ENCODE results near the gene MORN1.

Gene MORN1

GRCh38 chr1:2426540-2426939 is 35.2 kb upstream of the MORN1 start:
- no peaks in the 10 kb centered on the region for H3F3A ChIP-seq (ENCODE audit: control insufficient read depth, insufficient read depth)
- no peaks in the 10 kb centered on the region for H3K9me2 ChIP-seq (replicated peaks; ENCODE audit: control insufficient read depth, low read length)
- H3K36me3 ChIP-seq (ENCODE audit: control insufficient read depth, low read length), result no peaks in the 10 kb centered on the region
- no peak overlapping the region for H3K4me3 ChIP-seq (ENCODE audit: low read length)
- H3K4me1 ChIP-seq (ENCODE audit: control insufficient read depth, low read length), result no peaks in the 10 kb centered on the region
- no peaks in the 10 kb centered on the region for H3K79me2 ChIP-seq (ENCODE audit: control insufficient read depth, low read length)
- H3K27me3 ChIP-seq (ENCODE audit: control insufficient read depth, low read length), result no peaks in the 10 kb centered on the region
- no peak overlapping the region for H3K4me2 ChIP-seq (ENCODE audit: low read length)
- H3K27ac ChIP-seq (ENCODE audit: low read depth, low read length), result no peak overlapping the region
- no peaks in the 10 kb centered on the region for H4K20me1 ChIP-seq (ENCODE audit: control insufficient read depth, insufficient read depth, low read depth, low read length)
- no peak for TF ChIP-seq EZH2phosphoT487 (IDR thresholded peaks at IDR 0.05; ENCODE audit: borderline replicate concordance, low read length)
- TF ChIP-seq, protein P1, sequence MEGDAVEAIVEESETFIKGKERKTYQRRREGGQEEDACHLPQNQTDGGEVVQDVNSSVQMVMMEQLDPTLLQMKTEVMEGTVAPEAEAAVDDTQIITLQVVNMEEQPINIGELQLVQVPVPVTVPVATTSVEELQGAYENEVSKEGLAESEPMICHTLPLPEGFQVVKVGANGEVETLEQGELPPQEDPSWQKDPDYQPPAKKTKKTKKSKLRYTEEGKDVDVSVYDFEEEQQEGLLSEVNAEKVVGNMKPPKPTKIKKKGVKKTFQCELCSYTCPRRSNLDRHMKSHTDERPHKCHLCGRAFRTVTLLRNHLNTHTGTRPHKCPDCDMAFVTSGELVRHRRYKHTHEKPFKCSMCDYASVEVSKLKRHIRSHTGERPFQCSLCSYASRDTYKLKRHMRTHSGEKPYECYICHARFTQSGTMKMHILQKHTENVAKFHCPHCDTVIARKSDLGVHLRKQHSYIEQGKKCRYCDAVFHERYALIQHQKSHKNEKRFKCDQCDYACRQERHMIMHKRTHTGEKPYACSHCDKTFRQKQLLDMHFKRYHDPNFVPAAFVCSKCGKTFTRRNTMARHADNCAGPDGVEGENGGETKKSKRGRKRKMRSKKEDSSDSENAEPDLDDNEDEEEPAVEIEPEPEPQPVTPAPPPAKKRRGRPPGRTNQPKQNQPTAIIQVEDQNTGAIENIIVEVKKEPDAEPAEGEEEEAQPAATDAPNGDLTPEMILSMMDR (IDR thresholded peaks at IDR 0.05; ENCODE audit: low read depth, low read length, poor library complexity, severe bottlenecking), result no peak
- peaks cover 21% of the 10 kb centered on the region; the same call in 1 of the 2 replicates for H3K9me3 ChIP-seq (ENCODE audit: control insufficient read depth, insufficient read depth, low read length)

DNA sequence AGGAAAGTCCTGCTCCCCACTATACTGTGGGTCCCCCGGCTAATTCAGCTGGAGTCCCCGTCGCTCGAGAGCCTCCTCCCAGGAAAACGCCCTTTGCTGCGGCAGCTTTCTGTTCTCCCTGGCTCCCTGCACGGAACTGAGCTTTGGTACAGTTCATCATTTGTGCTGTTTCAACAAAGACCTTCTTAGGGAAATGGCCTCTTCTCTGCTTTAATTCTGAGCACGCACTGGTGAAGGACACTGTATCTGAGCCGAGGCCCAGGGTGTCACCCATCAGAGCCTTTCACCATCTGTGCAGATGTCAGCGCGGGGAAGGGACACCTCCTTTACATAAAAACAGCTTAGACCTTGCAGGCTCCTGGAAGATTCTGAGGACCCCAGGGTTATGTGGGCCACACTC is 34.5 kb upstream of the MORN1 start:
- Histone ChIP-seq H3K4me2 (ENCODE audit: low read length) (no peak overlapping the region), H3K4me3 (ENCODE audit: low read length) (no peak overlapping the region), H3K4me1 (ENCODE audit: control insufficient read depth, low read length) (no peaks in the 10 kb centered on the region), H3K79me2 (ENCODE audit: control insufficient read depth, low read length) (no peaks in the 10 kb centered on the region), H3K36me3 (ENCODE audit: control insufficient read depth, low read length) (no peaks in the 10 kb centered on the region), H3K27ac (ENCODE audit: low read depth, low read length) (no peak overlapping the region), H3K9me3 (ENCODE audit: control insufficient read depth, insufficient read depth, low read length) (peaks cover 21% of the 10 kb centered on the region; the same call in 1 of the 2 replicates), H3K27me3 (ENCODE audit: control insufficient read depth, low read length) (no peaks in the 10 kb centered on the region), H3K9me2 (replicated peaks; ENCODE audit: control insufficient read depth, low read length) (no peaks in the 10 kb centered on the region), H3F3A (ENCODE audit: control insufficient read depth, insufficient read depth) (no peaks in the 10 kb centered on the region), H4K20me1 (ENCODE audit: control insufficient read depth, insufficient read depth, low read depth, low read length) (no peaks in the 10 kb centered on the region)
- no peak for TF ChIP-seq EZH2phosphoT487 (IDR thresholded peaks at IDR 0.05; ENCODE audit: borderline replicate concordance, low read length)
- TF ChIP-seq, protein P1 (IDR thresholded peaks at IDR 0.05; ENCODE audit: low read depth, low read length, poor library complexity, severe bottlenecking), result no peak

GRCh38 chr1:2422523-2422922 is 31.2 kb upstream of the MORN1 start:
- no peaks in the 10 kb centered on the region for H3K27me3 ChIP-seq (ENCODE audit: control insufficient read depth, low read length)
- 0 out of 2 replicates have a peak, but pooled peaks cover 4% of the 10 kb centered on the region for H4K20me1 ChIP-seq (ENCODE audit: control insufficient read depth, insufficient read depth, low read depth, low read length)
- H3K4me2 ChIP-seq (ENCODE audit: low read length), result no peak overlapping the region
- no peak overlapping the region for H3K4me3 ChIP-seq (ENCODE audit: low read length)
- H3F3A ChIP-seq (ENCODE audit: control insufficient read depth, insufficient read depth), result no peaks in the 10 kb centered on the region
- no peaks in the 10 kb centered on the region for H3K4me1 ChIP-seq (ENCODE audit: control insufficient read depth, low read length)
- H3K79me2 ChIP-seq (ENCODE audit: control insufficient read depth, low read length), result no peaks in the 10 kb centered on the region
- TF ChIP-seq EZH2phosphoT487 (IDR thresholded peaks at IDR 0.05; ENCODE audit: borderline replicate concordance, low read length), result no peak
- TF ChIP-seq, protein P1 (IDR thresholded peaks at IDR 0.05; ENCODE audit: low read depth, low read length, poor library complexity, severe bottlenecking), result no peak
- H3K36me3 ChIP-seq (ENCODE audit: control insufficient read depth, low read length), result no peaks in the 10 kb centered on the region
- H3K9me2 ChIP-seq (replicated peaks; ENCODE audit: control insufficient read depth, low read length), result no peaks in the 10 kb centered on the region
- no peak overlapping the region for H3K27ac ChIP-seq (ENCODE audit: low read depth, low read length)
- H3K9me3 ChIP-seq (ENCODE audit: control insufficient read depth, insufficient read depth, low read length), result no peaks in the 10 kb centered on the region
